Inferior parietal cortex (tissue), 1 donor: ENCODE results near the gene MECR.
A peak's percentile ranks its signal among the peaks of the same experiment; 100 is the strongest.
"Not testable (repeated sequence)": the region's sequence is repeated elsewhere in the genome, so short reads cannot be mapped to it uniquely, and the experiment has no call there.

Experiments
- DNase-seq: peaks from one replicate; pipeline ENCODE4 v3.0.0-alpha.2; 2016; ENCODE audit errors: extremely low spot score

MECR gene

GRCh38 chr1:29169976-29170375 lies 60.8 kb downstream of the MECR start:
- no peak for DNase-seq

DNA sequence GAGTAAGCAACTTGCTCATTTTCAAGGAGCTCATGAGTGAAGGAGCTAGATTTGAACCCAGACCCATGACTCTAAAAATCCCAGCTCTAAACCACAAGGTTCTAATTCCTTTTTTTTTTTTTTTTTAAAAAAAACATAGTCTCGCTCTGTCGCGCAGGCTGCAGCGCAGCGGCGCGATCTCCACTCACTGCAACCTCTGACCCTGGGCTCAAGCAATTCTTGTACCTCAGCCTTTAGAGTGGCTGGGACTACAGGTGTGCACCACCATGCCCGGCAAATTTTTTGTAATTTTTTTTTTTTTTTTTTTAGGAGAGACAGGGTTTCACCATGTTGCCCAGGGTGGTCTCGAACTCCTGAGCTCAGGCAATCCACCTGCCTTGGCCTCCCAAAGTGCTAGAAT lies 62.8 kb downstream of the MECR start:
- DNase-seq: no peak

DNA sequence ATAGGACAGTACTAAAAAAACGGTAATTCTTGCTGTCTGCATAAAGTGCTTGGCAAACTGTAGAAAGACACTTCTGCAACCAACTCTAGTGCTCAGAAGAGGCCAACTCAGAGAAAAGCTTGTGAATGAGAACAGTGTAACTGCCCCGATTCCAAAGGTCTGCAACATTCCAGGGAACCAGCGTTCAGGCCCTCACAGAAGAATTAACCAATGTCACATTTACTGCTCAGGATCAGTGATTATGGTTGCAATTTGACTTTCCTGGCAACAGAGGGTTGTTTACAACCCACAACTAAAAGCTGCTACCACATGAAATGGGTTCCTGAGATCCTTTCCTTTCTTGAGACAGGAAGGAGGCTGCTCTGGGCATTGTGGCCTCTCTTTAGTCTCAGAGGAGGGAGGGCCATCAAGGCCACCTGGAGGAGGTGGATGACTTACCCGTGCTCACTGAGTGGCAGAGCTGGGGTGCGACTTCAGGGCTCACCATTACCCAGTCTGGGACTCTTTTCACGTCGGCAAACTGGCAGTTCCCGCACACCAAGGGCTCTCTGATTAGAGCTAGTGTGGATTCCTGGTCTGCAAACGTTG lies 64.3 kb downstream of the MECR start:
- no peak for DNase-seq

GRCh38 chr1:29164588-29164987 lies 66.1 kb downstream of the MECR start:
- no peak for DNase-seq

GRCh38 chr1:29162476-29163138 lies 68.1 kb downstream of the MECR start:
- no peak for DNase-seq

GRCh38 chr1:29162025-29162424 lies 68.7 kb downstream of the MECR start:
- no peak for DNase-seq

GRCh38 chr1:29159773-29160172 lies 71.0 kb downstream of the MECR start:
- no peak for DNase-seq

DNA sequence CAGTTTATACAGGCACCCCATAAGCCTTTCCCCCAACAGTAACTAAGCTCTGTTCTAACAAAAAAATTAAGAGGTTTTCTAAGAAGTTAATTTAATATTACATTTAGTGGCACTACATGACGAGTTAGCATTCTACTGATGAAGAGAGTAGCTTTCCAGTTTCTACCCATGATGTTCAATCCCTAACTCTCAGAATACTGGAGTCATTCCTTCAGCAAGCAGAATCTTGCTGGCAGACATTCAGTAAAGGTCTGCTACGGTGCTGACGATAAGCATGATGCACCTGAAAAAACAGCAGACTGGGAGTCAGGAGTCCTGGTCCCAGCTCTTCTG lies 73.5 kb downstream of the MECR start:
- DNase-seq: no peak

GRCh38 chr1:29156543-29157268 lies 74.0 kb downstream of the MECR start:
- DNase-seq: peak; percentile 51

GRCh38 chr1:29152046-29152805 lies 78.5 kb downstream of the MECR start:
- no peak for DNase-seq

DNA sequence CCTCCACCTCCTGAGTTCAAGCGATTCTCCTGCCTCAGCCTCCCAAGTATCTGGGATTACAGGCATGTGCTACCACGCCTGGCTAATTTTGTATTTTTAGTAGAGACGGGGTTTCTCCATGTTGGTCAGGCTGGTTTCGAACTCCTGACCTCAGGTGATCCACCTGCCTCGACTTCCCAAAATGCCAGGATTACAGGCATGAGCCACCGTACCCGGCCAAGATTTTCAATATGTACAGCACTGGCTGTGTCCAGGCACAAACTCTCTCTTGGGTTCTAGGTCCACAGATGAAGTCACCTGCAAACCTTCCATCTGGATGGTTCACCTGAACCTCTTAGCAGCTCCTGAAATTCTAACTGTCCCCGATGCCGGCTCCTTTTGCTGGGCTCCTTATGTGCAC lies 80.4 kb downstream of the MECR start:
- not testable (repeated sequence) for DNase-seq

DNA sequence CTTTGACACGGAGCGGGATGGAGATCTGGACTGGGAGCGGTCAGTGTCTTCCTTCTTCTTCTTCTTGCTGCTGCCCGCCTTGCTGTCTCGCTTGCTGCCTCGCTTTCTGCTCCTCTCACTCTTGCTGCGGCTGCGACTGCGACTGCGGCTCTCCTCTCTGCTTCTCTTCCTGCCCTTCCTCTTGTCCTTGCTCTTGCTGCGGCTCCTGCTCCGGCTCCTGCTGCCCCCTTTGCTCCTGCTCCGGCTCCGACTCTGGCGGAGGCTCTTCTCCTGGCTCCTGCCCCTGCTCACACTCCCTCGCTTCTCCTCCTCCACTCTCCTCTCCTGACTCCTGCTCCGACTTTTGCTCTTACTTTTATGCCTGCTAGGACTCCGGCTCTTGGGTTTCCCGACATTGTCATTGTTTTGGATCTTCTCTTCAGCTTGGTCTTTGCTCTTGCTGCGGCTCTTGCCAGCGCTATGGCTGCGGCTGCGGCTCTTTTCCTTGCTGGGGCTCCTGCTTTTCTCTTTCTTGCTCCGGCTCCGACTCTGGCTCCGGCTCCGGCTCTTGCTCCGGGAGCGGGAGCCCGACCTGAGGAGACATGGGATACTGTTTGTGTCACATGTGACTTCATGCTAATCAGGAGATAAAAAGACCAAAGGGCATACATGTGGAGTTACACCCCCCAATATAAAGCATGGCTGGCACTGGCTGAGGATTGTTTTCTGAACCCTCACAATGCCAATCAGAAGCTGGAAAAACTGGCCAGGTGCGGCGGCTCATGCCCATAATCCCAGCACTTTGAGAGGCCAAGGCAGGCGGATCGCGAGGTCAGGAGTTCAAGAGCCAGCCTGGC lies 81.9 kb downstream of the MECR start:
- DNase-seq: no peak

DNA sequence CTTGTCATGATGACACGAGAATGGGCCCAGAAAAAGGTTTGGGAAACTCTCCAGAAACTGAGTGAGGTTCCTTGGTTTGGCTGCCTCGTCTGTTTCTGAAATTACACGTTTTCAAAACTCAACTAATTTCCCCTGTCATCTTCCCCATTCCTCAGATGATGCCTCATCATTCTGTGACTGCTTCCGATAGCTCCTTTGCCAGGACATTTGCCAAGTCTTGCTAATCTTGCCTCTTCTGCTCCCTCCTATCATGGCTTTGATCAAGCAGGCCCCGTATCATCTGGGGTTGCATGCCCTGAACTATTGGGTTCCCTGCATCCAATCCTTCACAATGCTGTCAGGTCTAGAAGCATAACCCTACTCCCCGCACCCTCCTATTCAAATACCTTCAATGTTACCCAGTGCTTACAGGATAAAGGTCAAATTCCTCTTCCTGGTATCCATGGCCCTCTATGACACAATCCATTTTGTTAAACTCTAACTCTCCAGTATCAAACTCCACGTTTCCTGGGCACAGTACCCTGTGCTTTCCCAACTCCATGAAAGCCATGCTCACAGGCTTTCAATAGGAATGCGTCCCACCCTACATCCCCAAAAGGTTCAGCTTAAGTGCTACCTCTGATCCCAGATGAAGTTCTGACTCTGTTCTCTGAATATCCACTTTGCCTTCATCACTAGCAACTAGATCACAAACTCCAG lies 84.8 kb downstream of the MECR start:
- DNase-seq: no peak

DNA sequence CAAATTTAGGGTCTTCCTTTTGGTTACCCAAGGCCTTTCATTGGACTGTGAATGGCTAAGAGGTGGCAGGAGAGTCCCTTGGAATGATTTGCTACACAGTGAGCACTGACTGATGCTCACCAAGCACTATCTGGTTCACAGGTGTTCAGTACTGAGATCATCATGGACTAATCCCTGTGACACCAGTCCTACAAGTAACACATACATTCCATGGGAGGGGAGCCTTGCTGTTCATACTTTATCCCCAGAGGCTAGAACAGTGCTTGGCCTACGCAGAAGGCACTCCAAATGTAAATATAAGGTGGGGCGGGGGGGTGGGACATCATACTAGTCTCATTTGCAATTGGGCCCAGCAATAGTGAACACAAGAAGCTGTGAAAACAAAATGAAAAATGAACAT lies 86.6 kb downstream of the MECR start:
- no peak for DNase-seq

DNA sequence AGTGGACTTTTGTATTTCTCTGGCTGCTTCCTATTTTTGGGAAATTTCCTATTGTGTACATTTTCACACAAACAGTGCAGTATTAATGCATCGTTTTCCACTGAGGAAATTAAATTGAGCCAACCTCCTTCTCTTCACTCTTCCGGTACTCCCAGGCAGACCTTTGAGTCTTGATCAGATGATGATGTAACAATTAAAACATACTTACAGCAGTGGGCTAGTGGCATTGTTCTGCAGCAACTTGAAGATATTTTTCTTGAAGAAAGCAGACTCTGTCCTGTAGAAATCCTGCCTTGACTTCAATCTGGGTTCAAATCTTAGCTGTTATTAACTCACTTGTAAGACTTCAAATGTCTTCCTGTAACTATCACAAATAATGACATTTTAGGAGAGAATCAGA lies 88.0 kb downstream of the MECR start:
- DNase-seq: no peak
